ENCODE data around the gene AZU1.
A peak's percentile ranks its signal among the peaks of the same experiment; 100 is the strongest.
"Not testable (repeated sequence)": the region's sequence is repeated elsewhere in the genome, so short reads cannot be mapped to it uniquely, and the experiment has no call there.

The AZU1 gene

DNA sequence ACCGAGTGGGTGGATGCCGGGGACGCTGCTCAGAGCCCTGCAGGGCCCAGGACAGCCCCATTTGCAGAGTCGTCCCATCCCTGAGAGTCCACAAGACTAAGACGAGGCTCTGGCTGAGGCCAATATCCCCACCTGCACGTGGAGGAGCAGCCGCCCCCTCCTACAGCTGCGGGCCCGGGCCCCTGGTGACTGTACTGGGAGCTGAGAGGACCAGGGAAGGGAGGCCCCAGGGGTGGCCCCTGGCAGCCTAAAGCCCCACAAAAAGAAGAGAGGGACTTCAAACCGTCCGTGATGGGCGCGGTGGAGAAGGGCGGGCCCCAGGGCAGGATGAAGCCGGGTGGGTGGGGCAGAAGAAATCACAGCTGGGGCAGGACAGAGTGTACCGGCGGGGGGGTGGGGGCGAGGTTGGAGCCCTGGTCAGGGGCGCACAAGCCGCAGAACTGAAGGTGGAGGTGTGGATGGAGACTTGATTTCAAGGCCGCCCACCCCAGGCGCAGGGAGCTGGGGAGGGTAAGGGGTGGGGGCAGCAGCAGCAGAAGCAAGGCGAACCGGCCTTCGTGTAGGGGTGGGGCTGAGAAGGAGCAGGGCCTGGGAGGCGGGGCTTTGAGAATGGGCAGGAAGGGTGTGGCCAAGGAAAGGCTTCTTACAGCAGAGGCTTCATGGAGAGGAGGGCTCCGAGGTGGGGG lies 44.8 kb downstream of the AZU1 start:
- peak; percentile 42 to 65 for DNase-seq (ENCODE audit: low read depth in 2 of 2)

DNA sequence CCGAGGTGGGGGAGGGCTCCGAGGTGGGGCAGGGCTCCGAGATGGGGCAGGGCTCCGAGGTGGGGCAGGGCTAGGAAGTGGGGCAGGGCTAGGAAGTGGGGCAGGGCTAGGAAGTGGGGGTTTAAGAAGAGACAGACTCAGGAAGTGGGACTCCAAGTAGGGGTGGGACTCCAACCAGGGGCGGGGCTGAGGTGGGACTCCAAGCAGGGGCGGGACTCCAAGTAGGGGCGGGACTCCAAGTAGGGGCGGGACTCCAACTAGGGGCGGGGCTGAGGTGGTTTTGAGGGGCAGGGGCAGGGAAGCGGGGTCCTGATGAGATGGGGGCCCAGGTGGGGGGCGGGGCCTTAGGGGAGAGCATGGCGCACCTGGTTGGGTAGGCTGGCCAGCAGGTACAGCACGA lies 45.4 kb downstream of the AZU1 start:
- DNase-seq (ENCODE audit: low read depth in 2 of 2) = peak in 1 of 2 donors; percentile 63

DNA sequence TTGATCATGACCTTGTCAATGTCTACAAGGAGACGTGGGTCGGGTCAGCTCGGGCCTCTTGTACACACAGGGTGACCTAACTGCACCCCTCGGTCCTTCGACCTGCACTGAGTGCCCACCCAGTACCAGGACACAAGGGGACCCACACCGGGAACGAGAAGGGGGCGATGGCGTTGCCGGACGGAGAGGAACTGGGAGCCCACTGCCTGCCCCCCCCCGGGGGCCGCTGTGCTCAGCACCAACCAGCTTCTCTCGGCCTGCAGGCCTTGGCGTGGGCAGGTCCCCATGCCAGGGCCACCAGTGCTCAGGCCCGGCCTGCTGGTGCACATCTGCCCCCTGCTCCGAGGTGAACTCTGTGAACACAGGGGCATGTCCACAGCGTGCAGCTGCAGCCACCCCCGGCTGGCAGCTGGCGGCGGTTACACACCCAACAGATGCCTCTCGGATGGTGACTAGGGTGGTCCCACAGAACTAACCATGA lies 46.0 kb downstream of the AZU1 start:
- DNase-seq (ENCODE audit: low read depth in 2 of 2) = no peak

GRCh38 chr19:875265-875879 lies 47.7 kb downstream of the AZU1 start:
- DNase-seq (ENCODE audit: low read depth in 2 of 2) = no peak

DNA sequence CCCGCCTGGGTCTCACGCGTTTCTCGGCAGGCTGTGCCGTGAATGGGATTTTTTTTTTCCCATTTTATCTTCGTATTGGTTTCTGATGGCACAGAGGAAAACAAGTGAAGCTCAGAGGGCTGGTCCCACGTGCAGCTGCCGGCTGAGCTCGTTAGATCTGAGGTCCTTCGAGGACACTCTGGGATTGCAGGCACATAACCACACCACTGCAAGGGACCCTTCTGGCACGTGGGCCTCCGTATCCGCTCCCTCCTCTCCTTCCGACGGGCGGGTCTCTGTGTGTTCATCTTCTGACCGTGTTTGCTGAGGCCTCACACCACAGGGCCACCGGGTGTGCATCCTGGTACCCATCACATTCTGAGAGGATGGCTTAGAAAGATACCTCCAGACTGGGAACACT lies 48.5 kb downstream of the AZU1 start:
- DNase-seq (ENCODE audit: low read depth in 2 of 2) = no peak

- no peak for DNase-seq (ENCODE audit: low read depth in 2 of 2)
These were observed 49.2 kb downstream of the AZU1 start for GRCh38 chr19:876780-877314.

- not testable (repeated sequence) for DNase-seq (ENCODE audit: low read depth in 2 of 2)
These were observed 50.5 kb downstream of the AZU1 start for GRCh38 chr19:877992-878660.

DNA sequence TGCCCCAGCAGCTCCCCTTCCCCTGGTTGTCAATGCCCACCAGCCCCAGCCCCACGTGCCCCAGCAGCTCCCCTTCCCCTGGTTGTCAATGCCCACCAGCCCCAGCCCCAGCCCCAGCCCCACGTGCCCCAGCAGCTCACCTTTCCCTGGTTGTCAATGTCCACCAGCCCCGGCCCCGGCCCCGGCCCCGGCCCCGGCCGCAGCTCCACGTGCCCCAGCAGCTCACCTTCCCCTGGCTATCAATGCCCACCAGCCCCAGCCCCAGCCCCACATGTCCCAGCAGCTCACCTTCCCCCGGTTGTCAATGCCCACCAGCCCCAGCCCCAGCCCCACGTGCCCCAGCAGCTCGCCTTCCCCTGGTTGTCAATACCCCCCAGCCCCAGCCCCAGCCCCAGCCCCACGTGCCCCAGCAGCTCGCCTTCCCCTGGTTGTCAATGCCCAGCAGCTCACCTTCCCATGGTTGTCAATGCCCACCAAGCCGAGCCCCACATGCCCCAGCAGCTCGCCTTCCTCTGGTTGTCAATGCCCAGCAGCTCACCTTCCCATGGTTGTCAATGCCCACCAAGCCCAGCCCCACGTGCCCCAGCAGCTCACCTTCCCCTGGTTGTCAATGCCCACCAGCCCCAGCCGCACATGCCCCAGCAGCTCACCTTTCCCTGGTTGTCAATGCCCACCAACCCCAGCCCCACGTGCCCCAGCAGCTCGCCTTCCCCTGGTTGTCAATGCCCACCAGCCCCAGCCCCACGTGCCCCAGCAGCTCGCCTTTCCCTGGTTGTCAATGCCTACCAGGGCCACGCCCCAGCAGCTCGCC lies 51.3 kb downstream of the AZU1 start:
- DNase-seq (ENCODE audit: low read depth in 2 of 2) = not testable (repeated sequence)

- no peak for DNase-seq (ENCODE audit: low read depth in 2 of 2)
These were observed 52.2 kb downstream of the AZU1 start for GRCh38 chr19:879711-880438.
